Right ventricle myocardium superior (tissue), 1 donor: Measurements from ENCODE around the gene FBLN7. TPM values are rescaled to one million over a fixed set of nuclear protein-coding genes. Genes with fewer than 3 reads are reported as not detected.
"Not testable (repeated sequence)": the region's sequence is repeated elsewhere in the genome, so short reads cannot be mapped to it uniquely, and the experiment has no call there.

Experiments used
- ATAC-seq: fragments of 200-7000 bp; cut with Tn5 transposase; one replicate; pipeline ENCODE4 v1.9.1; 2020; ENCODE audit warnings: mild to moderate bottlenecking; ENCODE audit not compliant: poor library complexity
- DNase-seq: peaks from one replicate; pipeline ENCODE4 v3.0.0-alpha.2; 2020
- intact Hi-C: fragments of 100-400 bp; cut with DNase I; formaldehyde crosslinking; loops from one replicate; pipeline ENCODE4 v1.11.2; 2022
- total RNA-seq: library from RNA; stranded (reverse); fragmentation: NEBNext Ultra II Directional; extraction: Animal tissue kit (Norgen Biotek cat#: 25700); gene quantifications from one replicate; pipeline ENCODE4 v1.2.1, GENCODE V29; 2021
- donor health status: DM: no; HTN: yes; CAD: no; lungs with severe emphysema.

The FBLN7 gene
- total RNA-seq, 1 donor from 2014 or later: 0.38 TPM

DNA sequence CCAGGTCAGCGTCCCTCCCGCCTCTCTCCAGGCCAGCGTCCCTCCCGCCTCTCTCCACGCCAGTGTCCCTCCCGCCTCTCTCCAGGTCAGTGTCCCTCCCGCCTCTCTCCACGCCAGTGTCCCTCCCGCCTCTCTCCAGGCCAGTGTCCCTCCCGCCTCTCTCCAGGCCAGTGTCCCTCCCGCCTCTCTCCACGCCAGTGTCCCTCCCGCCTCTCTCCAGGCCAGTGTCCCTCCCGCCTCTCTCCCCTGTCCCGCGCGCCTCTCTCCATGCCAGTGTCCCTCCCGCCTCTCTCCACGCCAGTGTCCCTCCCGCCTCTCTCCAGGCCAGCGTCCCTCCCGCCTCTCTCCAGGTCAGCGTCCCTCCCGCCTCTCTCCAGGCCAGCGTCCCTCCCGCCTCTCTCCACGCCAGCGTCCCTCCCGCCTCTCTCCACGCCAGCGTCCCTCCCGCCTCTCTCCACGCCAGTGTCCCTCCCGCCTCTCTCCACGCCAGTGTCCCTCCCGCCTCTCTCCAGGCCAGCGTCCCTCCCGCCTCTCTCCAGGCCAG, 1.5 kb downstream of the FBLN7 start:
- DNase-seq, intact Hi-C loops, ATAC-seq: not testable (repeated sequence)

- intact Hi-C loops: no loop called here
- DNase-seq (no peak), ATAC-seq (no peak)
Observed at GRCh38 chr2:112140205-112140802, 2.1 kb downstream of the FBLN7 start.

GRCh38 chr2:112140899-112141625, 2.9 kb downstream of the FBLN7 start:
- ATAC-seq (no peak), DNase-seq (no peak)
- intact Hi-C loops: no loop called here

DNA sequence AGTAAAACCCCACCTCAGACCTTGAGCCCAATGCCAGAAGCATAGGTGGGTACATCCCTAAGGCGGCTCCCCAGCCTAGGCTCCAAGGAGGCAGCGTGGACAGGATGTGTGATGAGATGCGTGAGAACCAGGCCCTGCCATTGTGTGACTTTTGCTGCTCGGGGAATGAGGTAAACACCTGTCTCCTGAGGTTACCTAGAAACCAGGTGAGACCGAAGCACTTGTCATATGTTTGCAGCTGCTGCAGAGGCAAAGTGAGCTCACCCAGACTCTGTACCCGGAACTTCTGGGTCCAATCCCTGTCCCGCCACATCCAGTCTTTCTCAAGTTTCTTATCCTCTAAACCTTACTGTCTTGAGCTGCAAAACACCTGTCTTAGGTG, 3.4 kb downstream of the FBLN7 start:
- intact Hi-C loops: no loop called here
- ATAC-seq (no peak), DNase-seq (no peak)

DNA sequence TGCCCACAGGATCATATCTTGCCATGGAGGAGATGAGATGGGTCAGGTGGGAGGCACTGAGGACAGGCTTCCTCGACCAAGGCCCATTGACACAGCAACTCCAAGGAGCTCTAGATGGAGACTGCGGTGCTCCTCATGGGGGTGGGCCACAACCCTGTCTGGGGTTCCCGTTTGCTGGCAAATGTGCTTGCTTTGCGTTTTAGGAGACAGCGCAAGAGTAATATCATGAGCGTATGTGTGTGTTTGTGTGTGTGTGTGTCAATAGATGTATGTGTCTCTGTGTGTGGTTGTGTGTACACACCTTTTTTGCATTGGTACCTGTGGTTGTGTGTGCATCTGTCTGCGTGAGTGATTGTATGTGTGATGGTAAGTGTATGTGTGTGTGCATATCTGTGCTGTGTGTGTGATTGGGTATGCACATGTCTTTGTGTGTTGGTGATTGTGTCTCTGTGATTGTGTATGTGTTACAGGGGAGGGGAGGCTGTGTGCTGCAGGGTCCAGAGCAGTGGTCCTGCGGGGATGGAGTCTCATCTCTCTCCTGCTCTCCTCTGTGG, 4.4 kb downstream of the FBLN7 start:
- intact Hi-C loops: no loop called here
- DNase-seq (no peak), ATAC-seq (no peak)

- DNase-seq (no peak), ATAC-seq (no peak)
- intact Hi-C loops: no loop called here
Observed at GRCh38 chr2:112143150-112143549, 5.0 kb downstream of the FBLN7 start.

DNA sequence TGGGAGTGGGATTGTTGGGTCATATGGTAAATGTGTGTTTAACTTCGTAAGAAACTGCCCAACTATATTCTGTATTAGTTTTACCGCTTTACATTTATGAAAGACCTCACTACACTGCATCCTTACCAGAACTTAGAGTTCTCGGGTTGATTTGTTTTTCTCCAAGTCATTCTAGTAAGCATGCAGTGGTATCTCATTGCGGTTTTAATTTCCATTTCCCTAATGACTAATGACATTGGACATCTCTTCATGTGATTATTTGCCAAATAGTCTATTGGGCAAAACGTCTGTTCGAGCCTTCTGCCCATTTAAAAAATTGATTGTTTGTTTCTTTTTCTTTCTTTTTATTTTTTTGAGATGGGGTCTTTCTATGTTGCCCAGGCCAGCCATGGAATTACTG, 6.8 kb downstream of the FBLN7 start:
- ATAC-seq: no peak
- DNase-seq: no peak
- intact Hi-C loops: no loop called here

- peak; percentile 71 for ATAC-seq
- peak; percentile 67 for DNase-seq
- intact Hi-C loops: no loop called here
Observed at GRCh38 chr2:112147382-112148168, 9.4 kb downstream of the FBLN7 start.

DNA sequence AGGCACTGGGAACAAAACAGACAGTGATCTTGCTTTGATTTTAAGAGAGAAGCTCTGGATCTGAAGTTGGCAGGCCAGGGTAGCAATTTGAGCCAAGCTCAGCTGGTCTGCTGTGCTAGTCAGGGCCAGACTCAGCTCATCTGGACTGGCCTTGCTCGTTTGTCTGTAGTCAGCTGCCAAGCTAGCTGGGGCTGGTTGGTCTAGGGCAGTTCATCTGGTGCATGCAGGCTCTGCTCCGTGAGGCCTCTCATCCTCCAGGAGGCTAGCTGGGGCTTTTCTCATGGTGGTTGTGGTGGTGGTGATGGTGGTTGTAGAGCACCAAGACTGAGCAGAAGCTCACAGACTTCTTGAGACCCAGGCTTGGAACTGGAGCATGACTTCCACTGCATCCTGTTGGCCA, 10.3 kb downstream of the FBLN7 start:
- intact Hi-C loops: no loop called here
- ATAC-seq: no peak
- DNase-seq: no peak

DNA sequence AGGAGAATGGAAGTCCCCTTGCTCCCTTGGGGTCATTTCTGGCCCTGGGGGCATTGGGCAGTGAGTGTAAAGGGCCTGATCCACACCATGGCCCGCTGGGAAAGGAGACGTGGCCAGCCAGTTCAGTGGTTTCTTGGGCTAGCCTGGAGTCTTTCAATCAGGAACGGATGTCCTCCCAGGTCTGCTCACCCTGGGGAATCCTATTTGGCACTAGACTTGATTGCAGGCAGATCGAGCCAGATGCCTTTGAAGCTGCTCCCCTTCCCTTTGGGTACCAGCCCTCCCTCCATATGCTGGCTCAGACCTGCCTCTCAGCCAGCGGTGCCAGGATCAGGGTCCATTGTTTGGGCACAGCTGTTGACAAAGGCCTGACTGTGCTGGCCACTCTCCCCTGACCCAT, 11.0 kb downstream of the FBLN7 start:
- no peak for ATAC-seq
- no peak for DNase-seq
- intact Hi-C loops: no loop called here

GRCh38 chr2:112149866-112150435, 11.8 kb downstream of the FBLN7 start:
- intact Hi-C loops: no loop called here
- ATAC-seq (no peak), DNase-seq (no peak)

DNA sequence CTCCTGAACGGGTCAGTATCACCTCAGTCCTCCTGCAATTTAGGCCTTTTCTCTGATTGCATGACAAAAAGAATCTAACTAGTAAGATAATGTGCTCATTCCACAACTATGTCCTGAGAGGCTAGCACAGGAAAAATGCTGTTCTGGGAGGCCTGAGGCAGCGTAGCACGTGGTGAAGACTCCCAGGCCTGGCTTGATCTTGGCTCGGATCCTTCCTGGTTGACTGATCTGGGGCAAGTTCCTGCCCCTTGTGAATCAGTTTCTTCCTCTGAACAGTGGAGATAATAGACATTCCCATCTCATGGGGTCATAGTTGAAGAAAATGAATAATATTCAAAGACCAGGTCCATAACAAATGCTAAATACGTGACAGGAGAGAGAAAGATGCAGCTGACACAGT, 12.3 kb downstream of the FBLN7 start:
- intact Hi-C loops: no loop called here
- DNase-seq (no peak), ATAC-seq (peak; percentile 62)

GRCh38 chr2:112150851-112151250, 12.7 kb downstream of the FBLN7 start:
- ATAC-seq: no peak
- intact Hi-C loops: no loop called here
- no peak for DNase-seq

DNA sequence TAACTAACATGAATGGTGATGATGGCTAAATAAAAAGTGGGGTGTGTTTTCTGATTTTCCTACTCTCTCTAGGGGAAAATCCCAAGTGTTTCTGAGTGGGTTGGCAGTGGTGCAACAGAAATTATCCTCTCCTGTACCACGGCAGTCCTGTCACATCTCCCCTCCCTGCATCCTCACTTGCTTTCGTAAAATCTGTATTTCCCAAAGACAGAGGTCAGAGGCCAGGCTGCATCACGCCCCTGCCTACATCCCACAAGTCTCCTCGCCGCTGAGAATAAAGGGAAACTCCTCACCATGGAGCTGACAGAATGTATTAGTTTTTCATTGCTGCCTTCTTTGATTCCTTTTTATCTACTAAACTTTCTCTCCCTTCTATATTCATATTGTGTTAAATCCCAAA, 13.1 kb downstream of the FBLN7 start:
- DNase-seq (no peak), ATAC-seq (no peak)
- intact Hi-C loops: no loop called here

GRCh38 chr2:112151701-112152440, 13.7 kb downstream of the FBLN7 start:
- ATAC-seq (no peak), DNase-seq (no peak)
- intact Hi-C loops: no loop called here

GRCh38 chr2:112152476-112153178, 14.4 kb downstream of the FBLN7 start:
- no peak for DNase-seq
- intact Hi-C loops: no loop called here

DNA sequence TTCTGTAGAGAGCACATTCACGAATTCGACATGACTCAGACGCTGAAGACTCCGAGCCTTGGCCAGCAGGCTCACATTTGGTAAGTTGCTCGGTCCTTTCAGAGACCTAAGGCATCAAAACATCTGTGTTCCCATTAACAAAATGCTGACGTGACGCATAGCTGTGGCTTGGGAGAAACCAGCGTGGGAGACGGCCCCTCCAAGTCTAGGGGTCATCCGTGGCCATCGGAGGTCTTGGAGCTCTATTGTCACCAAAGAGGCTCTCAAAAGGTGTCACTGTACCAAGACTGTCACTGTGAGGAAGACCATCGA, 14.9 kb downstream of the FBLN7 start:
- ATAC-seq: no peak
- DNase-seq: no peak
- intact Hi-C loops: no loop called here

More at GRCh38 chr2:112152476-112153178, 14.4 kb downstream of the FBLN7 start:
- no peak for ATAC-seq

DNA sequence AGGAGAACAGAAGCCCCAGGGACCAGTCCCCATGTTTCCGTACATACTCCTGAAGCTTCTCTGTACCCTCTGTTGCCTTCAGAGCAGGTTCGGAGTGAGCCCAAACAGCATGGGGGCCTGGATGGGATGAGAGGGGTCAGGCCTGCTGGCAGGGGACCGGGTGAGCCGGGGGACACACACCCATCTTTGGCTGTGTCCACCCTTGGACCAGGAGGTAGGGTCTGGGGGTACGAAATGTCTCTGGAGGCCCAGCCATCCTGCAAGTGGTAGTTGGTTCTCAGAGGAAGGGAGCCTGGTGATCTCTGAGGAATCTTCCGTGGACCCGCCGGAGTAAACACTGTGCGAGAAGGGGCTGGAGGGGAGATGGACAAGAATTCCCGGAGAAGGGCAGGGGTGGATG, 15.3 kb downstream of the FBLN7 start:
- intact Hi-C loops: no loop called here
- ATAC-seq (no peak), DNase-seq (no peak)
